Measurements from ENCODE around the gene KMT2E. TPM values are rescaled to one million over a fixed set of nuclear protein-coding genes. Genes with fewer than 3 reads are reported as not detected.
A peak's percentile ranks its signal among the peaks of the same experiment; 100 is the strongest.

The KMT2E gene
- total RNA-seq, 1 experiment from 2014 or later = 54.3 TPM

DNA sequence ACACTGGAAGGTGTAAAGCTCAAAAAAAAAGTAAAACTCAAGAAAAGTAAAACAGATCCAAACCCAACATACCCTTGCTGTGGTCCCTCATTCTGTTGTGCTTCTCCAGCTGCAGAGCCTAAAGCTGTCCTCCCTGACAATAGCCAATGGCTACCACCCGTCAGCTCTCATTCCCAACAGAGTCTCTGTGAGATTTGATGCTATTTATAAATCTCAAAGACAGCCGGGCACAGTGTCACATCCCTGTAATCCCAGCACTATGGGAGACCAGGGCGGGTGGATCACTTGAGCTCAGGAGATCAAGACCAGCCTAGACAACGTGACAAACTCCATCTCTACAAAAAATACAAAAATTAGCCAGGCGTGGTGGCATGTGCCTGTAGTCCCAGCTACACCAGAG is 116.0 kb downstream of the KMT2E start:
- DNase-seq (ENCODE audit: low spot score) = no peak

- DNase-seq (ENCODE audit: low spot score) = no peak
These were observed 116.6 kb downstream of the KMT2E start for GRCh38 chr7:105130580-105130979.

DNA sequence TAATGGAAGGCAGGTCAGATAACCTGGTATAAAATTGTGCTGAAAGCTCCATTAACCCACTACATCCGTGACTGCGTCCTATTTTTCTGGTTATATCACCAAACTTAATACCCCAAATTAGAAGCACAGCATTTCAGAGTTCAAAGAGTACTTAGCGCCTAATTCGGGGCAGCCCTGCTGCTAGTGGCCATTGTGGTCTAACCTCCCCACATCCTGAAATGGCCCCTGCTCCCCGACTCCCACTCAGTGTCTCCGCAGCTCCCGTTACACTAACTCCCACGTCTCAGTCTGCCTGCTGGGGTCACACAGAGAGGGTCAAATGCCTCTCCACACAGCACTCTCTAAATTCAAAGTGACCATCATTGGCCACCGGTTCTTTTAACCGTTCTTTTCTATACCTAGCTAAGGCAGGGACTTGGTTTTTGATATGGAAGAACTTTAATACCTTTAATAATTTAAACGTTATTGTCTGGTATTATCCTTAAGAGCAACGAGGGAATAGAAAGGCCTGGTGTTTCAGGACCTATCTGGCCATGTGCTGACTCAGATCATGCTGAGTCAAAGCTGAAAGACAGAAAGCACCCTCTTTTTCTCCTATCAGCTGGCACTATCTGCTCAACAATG is 117.1 kb downstream of the KMT2E start:
- DNase-seq (ENCODE audit: low spot score) = no peak

GRCh38 chr7:105131890-105132289 is 117.9 kb downstream of the KMT2E start:
- no peak for DNase-seq (ENCODE audit: low spot score)

GRCh38 chr7:105132335-105132734 is 118.3 kb downstream of the KMT2E start:
- DNase-seq (ENCODE audit: low spot score) = no peak

DNA sequence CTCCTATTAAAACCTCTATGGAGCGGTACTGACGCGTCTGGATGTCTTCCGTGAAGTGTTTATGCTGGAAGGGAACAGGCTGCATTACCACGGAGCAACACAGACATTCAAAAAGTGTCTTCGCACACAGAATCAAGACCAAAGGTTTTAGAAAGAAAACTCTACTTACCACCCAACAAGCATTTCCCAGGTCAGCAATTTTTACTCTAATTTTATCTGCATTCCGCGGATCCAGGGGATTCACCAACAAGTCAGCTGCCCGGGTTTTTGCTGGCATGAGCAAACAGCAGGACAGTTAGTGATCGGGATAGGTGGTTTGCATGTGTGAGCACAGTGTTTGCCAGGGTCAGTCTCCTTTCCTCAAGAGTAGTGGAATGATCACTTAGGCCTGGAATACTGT is 118.8 kb downstream of the KMT2E start:
- no peak for DNase-seq (ENCODE audit: low spot score)

DNA sequence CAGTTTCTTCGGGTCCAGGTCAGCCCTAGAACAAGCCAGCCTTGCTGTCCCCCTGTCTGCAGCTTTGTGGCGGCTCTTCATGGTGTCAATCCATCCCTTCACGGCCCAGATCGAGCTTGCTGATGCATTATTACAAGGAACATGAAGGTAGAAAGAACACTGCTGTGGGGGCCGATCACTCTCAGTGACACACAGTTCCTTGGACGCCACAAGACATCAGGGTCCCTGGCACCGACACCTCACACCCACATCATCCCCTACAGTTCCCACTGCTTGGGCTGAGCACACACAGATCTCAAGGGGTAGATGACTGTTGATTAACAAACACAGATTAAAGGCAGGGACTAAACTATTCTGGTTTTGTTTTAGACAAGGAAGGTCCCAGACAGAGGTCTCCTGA is 119.4 kb downstream of the KMT2E start:
- no peak for DNase-seq (ENCODE audit: low spot score)

DNA sequence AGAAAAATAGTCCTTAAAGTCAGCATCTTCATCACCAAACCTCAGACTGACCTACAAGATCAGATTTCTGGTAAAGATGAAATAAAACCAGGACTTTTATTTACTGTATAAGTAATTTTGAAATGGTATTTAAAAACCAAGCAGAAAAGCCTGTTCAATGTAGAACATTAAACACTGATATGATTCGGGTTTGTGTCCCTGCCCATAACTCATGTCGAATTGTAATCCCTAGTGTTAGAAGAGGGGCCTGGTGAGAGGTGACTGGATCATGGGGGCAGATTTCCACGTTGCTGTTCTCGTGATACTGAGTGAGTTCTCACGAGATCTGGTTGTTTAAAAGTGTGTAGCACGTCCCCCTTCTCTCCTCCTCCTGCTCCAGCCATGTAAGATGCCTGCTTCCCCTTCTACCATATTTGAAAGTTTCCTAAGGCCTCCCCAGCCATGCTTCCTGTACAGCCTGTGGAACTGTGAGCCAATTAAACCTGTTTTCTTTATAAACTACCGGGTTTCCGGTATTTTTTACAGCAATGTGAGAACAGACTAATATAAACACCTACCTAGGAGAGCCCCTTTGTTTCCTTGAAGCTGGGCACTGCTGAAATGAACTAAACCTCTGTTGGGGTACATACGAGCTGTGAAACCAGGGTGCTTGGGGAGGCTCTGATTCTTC is 120.1 kb downstream of the KMT2E start:
- DNase-seq (ENCODE audit: low spot score) = no peak

- peak; percentile 65 for DNase-seq (ENCODE audit: low spot score)
These were observed 122.2 kb downstream of the KMT2E start for GRCh38 chr7:105136221-105136620.

DNA sequence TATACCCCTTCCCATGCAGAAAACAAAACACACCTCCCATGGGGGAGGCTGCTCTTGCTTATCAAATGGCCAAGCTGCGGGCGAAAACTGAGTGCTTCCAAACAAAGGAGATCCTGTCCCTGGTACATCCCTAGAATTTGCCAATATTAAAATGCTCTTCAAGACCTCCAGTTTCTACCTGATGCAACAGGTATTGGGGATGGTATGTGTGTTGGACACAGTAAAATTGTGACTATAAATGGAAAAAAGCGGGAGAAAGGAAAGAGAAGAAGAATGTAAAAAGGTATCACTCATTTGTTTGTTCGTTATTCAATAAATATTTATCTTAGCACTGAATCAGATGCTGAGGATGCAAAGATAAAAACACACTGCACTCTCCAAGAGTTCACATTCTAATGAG is 123.9 kb downstream of the KMT2E start:
- DNase-seq (ENCODE audit: low spot score) = no peak

DNA sequence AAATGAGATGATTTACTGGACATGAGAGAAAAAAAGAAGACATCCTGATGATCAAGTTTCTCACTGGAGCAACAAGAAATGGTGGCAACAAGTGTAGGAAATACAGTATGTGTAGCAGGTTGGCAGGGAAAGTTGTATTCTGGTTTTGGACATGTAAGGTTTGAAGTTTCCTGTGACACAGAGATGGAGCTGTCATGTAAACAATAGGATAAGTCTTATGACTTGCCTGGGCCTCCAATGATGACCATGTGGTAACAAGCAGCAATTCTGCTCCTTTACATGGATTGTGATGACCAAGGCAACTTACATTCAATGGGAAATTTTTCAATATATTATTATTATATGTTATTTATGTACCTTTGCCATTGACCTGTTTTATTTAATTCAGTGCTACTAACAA is 125.4 kb downstream of the KMT2E start:
- no peak for DNase-seq (ENCODE audit: low spot score)

GRCh38 chr7:105141068-105141467 is 127.1 kb downstream of the KMT2E start:
- DNase-seq (ENCODE audit: low spot score) = peak; percentile 63

- DNase-seq (ENCODE audit: low spot score) = no peak
These were observed 135.8 kb downstream of the KMT2E start for GRCh38 chr7:105149827-105150226.

- DNase-seq (ENCODE audit: low spot score) = no peak
These were observed 137.1 kb downstream of the KMT2E start for GRCh38 chr7:105151152-105151551.

DNA sequence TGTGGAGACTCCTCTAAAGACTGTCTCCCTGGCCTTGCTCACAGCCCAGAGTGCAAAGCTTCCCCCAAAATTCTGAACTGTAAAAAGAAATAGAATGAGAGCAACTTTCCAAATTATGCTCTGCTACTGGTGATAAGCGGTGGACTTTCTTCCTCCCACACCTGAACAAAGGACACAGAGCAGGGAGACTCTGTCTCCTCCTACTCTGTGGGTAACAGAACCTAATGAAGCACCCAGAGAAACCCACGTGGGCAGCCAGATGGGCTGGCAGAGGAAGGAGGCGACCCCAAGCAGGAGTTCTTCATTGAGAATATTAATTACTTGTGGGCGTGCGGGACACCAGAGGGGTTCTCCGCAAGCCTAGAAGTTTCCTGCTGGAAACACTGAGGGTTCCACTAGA is 139.5 kb downstream of the KMT2E start:
- no peak for DNase-seq (ENCODE audit: low spot score)

DNA sequence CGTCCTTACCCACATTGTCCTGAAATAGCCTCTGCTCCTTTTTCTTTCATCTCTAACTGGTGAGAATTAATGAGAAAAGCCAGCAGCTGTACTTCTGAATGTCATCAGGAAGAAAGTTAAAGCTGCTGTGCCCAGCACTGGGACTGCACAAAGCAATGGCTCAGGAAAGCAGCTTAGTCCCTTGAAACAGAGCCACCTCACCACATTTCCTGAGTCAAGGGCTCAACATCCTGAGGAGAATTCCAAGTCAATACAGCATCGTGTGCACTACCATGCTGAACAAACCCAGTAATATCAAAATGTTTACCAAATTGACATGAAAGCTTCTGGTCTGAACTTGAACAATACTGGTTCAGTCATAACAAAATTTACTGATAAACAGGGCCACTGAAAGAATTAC is 140.1 kb downstream of the KMT2E start:
- DNase-seq (ENCODE audit: low spot score) = no peak

- DNase-seq (ENCODE audit: low spot score) = no peak
These were observed 142.7 kb downstream of the KMT2E start for GRCh38 chr7:105156731-105157130.

- no peak for DNase-seq (ENCODE audit: low spot score)
These were observed 143.3 kb downstream of the KMT2E start for GRCh38 chr7:105157278-105157677.

- no peak for DNase-seq (ENCODE audit: low spot score)
These were observed 147.4 kb downstream of the KMT2E start for GRCh38 chr7:105161366-105161765.
